Measurements from ENCODE around the gene HLA-DPB1. TPM values are rescaled to one million over a fixed set of nuclear protein-coding genes. Genes with fewer than 3 reads are reported as not detected.
A peak's percentile ranks its signal among the peaks of the same experiment; 100 is the strongest.

HLA-DPB1 gene
- polyA plus RNA-seq, 3 donors: 569 to 682 (median 676) TPM

DNA sequence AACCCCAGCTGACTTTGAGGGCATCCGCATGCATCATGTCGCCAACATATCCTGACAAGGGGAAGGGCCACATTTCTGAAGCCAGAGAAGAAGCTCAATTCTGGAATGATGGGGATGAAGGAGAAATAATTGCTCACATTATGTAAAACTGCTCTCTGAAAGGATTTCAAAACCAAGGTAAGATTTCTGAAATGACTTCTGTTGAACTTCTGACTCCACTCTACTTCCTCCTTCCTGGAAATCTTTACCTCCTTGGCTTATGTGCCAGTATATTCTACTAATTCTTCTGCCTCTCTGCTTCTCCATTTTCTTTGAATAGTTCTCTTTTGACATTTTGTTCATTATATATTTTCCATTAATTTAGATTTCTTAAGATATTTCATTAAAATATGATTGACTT, 31.9 kb downstream of the HLA-DPB1 start:
- Mint-ChIP-seq H3K4me3 (no peak overlapping the region), H3K27me3 (ENCODE audit: low read depth in 3 of 3) (peaks cover 3 to 13% (median 10%) of the 10 kb centered on the region in 3 donors), H3K4me1 (peaks cover 15% of the 10 kb centered on the region), H3K9me3 (peaks cover 13 to 26% (median 18%) of the 10 kb centered on the region in 7 donors), H3K27ac (peak overlapping the region in 1 of 7 donors; percentile 7), H3K36me3 (peaks cover 0 to 5% of the 10 kb centered on the region in 2 donors)
- Histone ChIP-seq H3K27me3 (ENCODE audit: control insufficient read depth in 2 of 2, insufficient read depth in 2 of 2, low read length in 2 of 2) (peaks cover 0 to 6% of the 10 kb centered on the region in 2 donors), H3K36me3 (replicated peaks in 1 of 2; ENCODE audit: control insufficient read depth in 1 of 2, insufficient read depth in 2 of 2, low read length in 2 of 2) (peaks cover 0 to 7% of the 10 kb centered on the region in 2 donors), H3K4me2 (replicated peaks; ENCODE audit: extremely low read depth, low read length, poor library complexity, severe bottlenecking) (peak overlapping the region; percentile 9), H3K4me3 (replicated peaks in 1 of 3; ENCODE audit: low read depth in 2 of 3, low read length in 3 of 3) (peak overlapping the region in 1 of 3 experiments; percentile 11), H3K27ac (ENCODE audit: low read depth in 1 of 2, low read length in 2 of 2) (no peak overlapping the region), H2AFZ (ENCODE audit: insufficient read depth, low read depth, low read length, poor library complexity, severe bottlenecking) (no peak overlapping the region), H3K4me1 (ENCODE audit: control insufficient read depth in 1 of 2, insufficient read depth in 2 of 2, low read length in 2 of 2) (peaks cover 15 to 32% of the 10 kb centered on the region in 2 donors), H3K79me2 (ENCODE audit: insufficient read depth, low read length) (no peaks in the 10 kb centered on the region), H4K20me1 (ENCODE audit: insufficient read depth, low read length) (no peaks in the 10 kb centered on the region), H3K9ac (ENCODE audit: insufficient read depth, low read length, poor library complexity, severe bottlenecking) (no peak overlapping the region), H3K9me3 (replicated peaks in 1 of 2; ENCODE audit: control insufficient read depth in 1 of 2, insufficient read depth in 1 of 2, low read length in 2 of 2) (peaks cover 11 to 16% of the 10 kb centered on the region in 2 donors)
- peak in 2 of 3 donors; percentile 21 to 37 for DNase-seq
- no CpG with 5 or more reads among the region's 2 CpGs for WGBS (ENCODE audit: insufficient coverage)
- intact Hi-C loops (cut with micrococcal nuclease): no loop called here
- TF ChIP-seq, protein P1, sequence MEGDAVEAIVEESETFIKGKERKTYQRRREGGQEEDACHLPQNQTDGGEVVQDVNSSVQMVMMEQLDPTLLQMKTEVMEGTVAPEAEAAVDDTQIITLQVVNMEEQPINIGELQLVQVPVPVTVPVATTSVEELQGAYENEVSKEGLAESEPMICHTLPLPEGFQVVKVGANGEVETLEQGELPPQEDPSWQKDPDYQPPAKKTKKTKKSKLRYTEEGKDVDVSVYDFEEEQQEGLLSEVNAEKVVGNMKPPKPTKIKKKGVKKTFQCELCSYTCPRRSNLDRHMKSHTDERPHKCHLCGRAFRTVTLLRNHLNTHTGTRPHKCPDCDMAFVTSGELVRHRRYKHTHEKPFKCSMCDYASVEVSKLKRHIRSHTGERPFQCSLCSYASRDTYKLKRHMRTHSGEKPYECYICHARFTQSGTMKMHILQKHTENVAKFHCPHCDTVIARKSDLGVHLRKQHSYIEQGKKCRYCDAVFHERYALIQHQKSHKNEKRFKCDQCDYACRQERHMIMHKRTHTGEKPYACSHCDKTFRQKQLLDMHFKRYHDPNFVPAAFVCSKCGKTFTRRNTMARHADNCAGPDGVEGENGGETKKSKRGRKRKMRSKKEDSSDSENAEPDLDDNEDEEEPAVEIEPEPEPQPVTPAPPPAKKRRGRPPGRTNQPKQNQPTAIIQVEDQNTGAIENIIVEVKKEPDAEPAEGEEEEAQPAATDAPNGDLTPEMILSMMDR (IDR thresholded peaks at IDR 0.05): no peak

DNA sequence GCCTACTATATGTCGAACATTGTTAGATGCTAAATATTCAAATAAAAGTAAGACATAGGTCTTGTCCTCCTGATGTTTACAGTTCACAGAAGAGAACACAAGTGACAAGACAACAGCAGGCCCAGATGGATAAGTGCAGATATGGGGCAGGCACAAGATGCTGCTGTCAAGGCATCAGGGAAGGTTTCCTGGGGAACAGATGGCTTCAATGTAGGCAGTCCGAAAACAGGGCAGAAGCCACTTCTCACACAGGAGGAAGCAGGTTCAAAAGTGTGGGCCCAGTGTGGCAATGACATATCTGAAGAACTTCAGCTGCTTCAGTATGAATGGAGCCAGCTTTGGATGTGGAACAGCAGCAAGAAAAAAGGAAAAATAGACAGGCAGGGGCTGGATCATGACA, 32.5 kb downstream of the HLA-DPB1 start:
- no peaks in the 10 kb centered on the region for H3K79me2 ChIP-seq (ENCODE audit: insufficient read depth, low read length)
- no peaks in the 10 kb centered on the region for H4K20me1 ChIP-seq (ENCODE audit: insufficient read depth, low read length)
- H3K27ac ChIP-seq (ENCODE audit: low read depth in 1 of 2, low read length in 2 of 2): no peak overlapping the region
- H3K27ac Mint-ChIP-seq: peak overlapping the region in 1 of 7 donors; percentile 7
- no peak overlapping the region for H3K4me3 Mint-ChIP-seq
- H3K27me3 Mint-ChIP-seq (ENCODE audit: low read depth in 3 of 3): peaks cover 3 to 13% (median 11%) of the 10 kb centered on the region in 3 donors
- peaks cover 11 to 16% of the 10 kb centered on the region in 2 donors for H3K9me3 ChIP-seq (replicated peaks in 1 of 2; ENCODE audit: control insufficient read depth in 1 of 2, insufficient read depth in 1 of 2, low read length in 2 of 2)
- no peak overlapping the region for H3K4me2 ChIP-seq (replicated peaks; ENCODE audit: extremely low read depth, low read length, poor library complexity, severe bottlenecking)
- H3K27me3 ChIP-seq (ENCODE audit: control insufficient read depth in 2 of 2, insufficient read depth in 2 of 2, low read length in 2 of 2): peaks cover 0 to 6% of the 10 kb centered on the region in 2 donors
- H3K36me3 ChIP-seq (replicated peaks in 1 of 2; ENCODE audit: control insufficient read depth in 1 of 2, insufficient read depth in 2 of 2, low read length in 2 of 2): peaks cover 0 to 7% of the 10 kb centered on the region in 2 donors
- H3K9me3 Mint-ChIP-seq: peaks cover 13 to 23% (median 18%) of the 10 kb centered on the region in 7 donors
- H3K4me1 Mint-ChIP-seq: peaks cover 21% of the 10 kb centered on the region
- no peak overlapping the region for H2AFZ ChIP-seq (ENCODE audit: insufficient read depth, low read depth, low read length, poor library complexity, severe bottlenecking)
- peaks cover 0 to 5% of the 10 kb centered on the region in 2 donors for H3K36me3 Mint-ChIP-seq
- DNase-seq: no peak
- H3K9ac ChIP-seq (ENCODE audit: insufficient read depth, low read length, poor library complexity, severe bottlenecking): no peak overlapping the region
- no peak overlapping the region for H3K4me3 ChIP-seq (replicated peaks in 1 of 3; ENCODE audit: low read depth in 2 of 3, low read length in 3 of 3)
- TF ChIP-seq, protein P1 (IDR thresholded peaks at IDR 0.05): no peak
- WGBS (ENCODE audit: insufficient coverage): 100% methylated on average over 1 of the region's 2 CpGs
- intact Hi-C loops (cut with micrococcal nuclease): no loop called here
- H3K4me1 ChIP-seq (ENCODE audit: control insufficient read depth in 1 of 2, insufficient read depth in 2 of 2, low read length in 2 of 2): peaks cover 22 to 39% of the 10 kb centered on the region in 2 donors
